Endothelial cell of umbilical vein (primary cell): Measurements from ENCODE around the gene KCNN3. TPM values are rescaled to one million over a fixed set of nuclear protein-coding genes. Genes with fewer than 3 reads are reported as not detected.

Experiments
- BruUV-seq: library from RNA; stranded (reverse); fragments of 400-500 nt; replicated peaks from 2 replicates; lab custom pipeline; 2021; lab: Mats Ljungman, UMichigan
- CTCF ChIA-PET: fragments of 300-600, 350-600 bp; sonication (Branson Sonifier 250); formaldehyde crosslinking; loops from one replicate; lab custom pipeline; 2021; ENCODE audit warnings: antibody characterized with exemption, inconsistent platforms; lab: Charles Lee
- POLR2A ChIA-PET: fragments of 300-600, 350-600 bp; sonication (Branson Sonifier 250); formaldehyde crosslinking; loops from one replicate; lab custom pipeline; 2021; ENCODE audit warnings: antibody characterized with exemption, inconsistent platforms; lab: Charles Lee
- DNase-seq: peaks from one replicate; pipeline ENCODE4 v3.0.0-alpha.2; 2011; ENCODE audit warnings: low read depth, low spot score
- FAIRE-seq: peaks from 2 replicates; lab custom pipeline; 2011; peaks lifted over from hg19 to GRCh38; lab: Jason Lieb, UNC
- H2AFZ ChIP-seq: 2 replicates; pipeline ENCODE4 v1.6.0; 2012; ENCODE audit warnings: low read depth, low read length, control low read depth, inconsistent platforms
- H3K27ac ChIP-seq: 2 replicates; pipeline ENCODE4 v1.5.1; 2011; ENCODE audit warnings: low read depth, mild to moderate bottlenecking, control low read depth, low read length, moderate library complexity; ENCODE audit not compliant: insufficient read depth
- H3K27me3 ChIP-seq, 2 experiments: 2 replicates each; pipeline versions ENCODE4 v1.6.0 to v1.6.1; 2011; ENCODE audit warnings: low read length in 2 of 2, mixed read lengths in 1 of 2; ENCODE audit not compliant: control insufficient read depth in 2 of 2, insufficient read depth in 2 of 2
- H3K36me3 ChIP-seq, 2 experiments: 2 replicates in 1 of 2; 3 replicates in 1 of 2; pipeline ENCODE4 v1.5.1; 2011; ENCODE audit warnings: low read length in 2 of 2, mild to moderate bottlenecking in 1 of 2, moderate library complexity in 1 of 2; ENCODE audit not compliant: control insufficient read depth in 2 of 2, insufficient read depth in 2 of 2; ENCODE audit errors: extremely low read depth in 1 of 2
- H3K4me1 ChIP-seq: 3 replicates; pipeline ENCODE4 v1.5.1; 2011; ENCODE audit warnings: mild to moderate bottlenecking, low read length; ENCODE audit not compliant: control insufficient read depth, insufficient read depth; ENCODE audit errors: extremely low read depth
- H3K4me2 ChIP-seq: 2 replicates; pipeline ENCODE4 v1.6.1; 2011; ENCODE audit warnings: low read length, control low read depth, mixed read lengths; ENCODE audit not compliant: insufficient read depth
- H3K4me3 ChIP-seq, 3 experiments: fragments of 200-600 bp in 1 of 3; sonication (generic), shearing (Covaris generic) in 1 of 3; replicated peaks in 1 of 3; 2 replicates each; pipeline ENCODE4 v1.5.1; 2011 to 2016; ENCODE audit warnings: control low read depth in 3 of 3, low read length in 3 of 3, mild to moderate bottlenecking in 2 of 3, inconsistent platforms in 1 of 3, low read depth in 1 of 3, moderate library complexity in 1 of 3; ENCODE audit not compliant: insufficient read depth in 1 of 3
- H3K79me2 ChIP-seq: 2 replicates; pipeline ENCODE4 v1.6.0; 2012; ENCODE audit warnings: low read length, inconsistent platforms; ENCODE audit not compliant: control insufficient read depth, insufficient read depth
- H3K9ac ChIP-seq: replicated peaks from 2 replicates; pipeline ENCODE3; 2011; ENCODE audit warnings: low read length, control low read depth; ENCODE audit not compliant: insufficient read depth; ENCODE audit errors: extremely low read depth
- H3K9me1 ChIP-seq: replicated peaks from 3 replicates; pipeline ENCODE4 v1.6.0; 2011; ENCODE audit warnings: mild to moderate bottlenecking, low read length; ENCODE audit not compliant: control insufficient read depth, insufficient read depth; ENCODE audit errors: extremely low read depth
- H3K9me3 ChIP-seq: replicated peaks from 2 replicates; pipeline ENCODE4 v1.5.1; 2012; ENCODE audit warnings: low read length, inconsistent platforms; ENCODE audit not compliant: control insufficient read depth, insufficient read depth
- H4K20me1 ChIP-seq: replicated peaks from 2 replicates; pipeline ENCODE3; 2011; ENCODE audit warnings: mild to moderate bottlenecking, low read length; ENCODE audit not compliant: control insufficient read depth, insufficient read depth; ENCODE audit errors: extremely low read depth
- EZH2 ChIP-seq: IDR thresholded peaks from 2 replicates; pipeline ENCODE4 v1.6.1; 2012; ENCODE audit warnings: borderline replicate concordance, low read depth, mild to moderate bottlenecking, moderate library complexity, low read length, inconsistent platforms; ENCODE audit not compliant: severe bottlenecking
- FOS ChIP-seq: IDR thresholded peaks from 2 replicates; pipeline ENCODE4 v1.6.1; 2011; ENCODE audit warnings: mild to moderate bottlenecking, low read length, moderate library complexity, borderline replicate concordance; ENCODE audit not compliant: insufficient read depth
- GATA2 ChIP-seq: IDR thresholded peaks from 2 replicates; pipeline ENCODE4 v1.7.0; 2011; ENCODE audit warnings: low read depth, mild to moderate bottlenecking, moderate library complexity, mixed read lengths, low read length; ENCODE audit not compliant: insufficient read length, insufficient read depth
- JUN ChIP-seq: IDR thresholded peaks from 2 replicates; pipeline ENCODE4 v1.6.1; 2011; ENCODE audit warnings: borderline replicate concordance, low read depth; ENCODE audit not compliant: insufficient read length, insufficient read depth
- MYC ChIP-seq: IDR thresholded peaks from one replicate; pipeline ENCODE4 v1.6.1; 2011; ENCODE audit warnings: mild to moderate bottlenecking, low read depth, low read length
- POLR2A ChIP-seq: IDR thresholded peaks from 2 replicates; pipeline ENCODE4 v1.6.1; 2012; ENCODE audit warnings: low read depth, mild to moderate bottlenecking, control low read depth, low read length
- POLR2AphosphoS5 ChIP-seq: IDR thresholded peaks from 2 replicates; pipeline ENCODE4 v1.6.1; 2012; ENCODE audit warnings: low read depth, mild to moderate bottlenecking, control low read depth, low read length, moderate library complexity; ENCODE audit not compliant: insufficient read depth
- dilution Hi-C: fragments of 300-500 bp; cut with MboI; formaldehyde crosslinking; loops from one replicate; pipeline ENCODE4 v1.15.0; 2019; ENCODE audit warnings: low sequenced_read_pairs; ENCODE audit not compliant: extremely low pct_ligation_motif_present
- intact Hi-C: fragments of 100-400 bp; cut with micrococcal nuclease; formaldehyde crosslinking; loops from one replicate; pipeline ENCODE4 v1.10.0; 2022
- polyA plus RNA-seq, 4 experiments: library from polyadenylated mRNA; depleted of rRNA in 3 of 4; stranded (reverse) in 3 of 4; unstranded in 1 of 4; fragments of >200 nt; gene quantifications; 2 replicates each; pipeline versions ENCODE4 v1.2.1 to v1.2.3, GENCODE V29; 2011 to 2012; ENCODE audit warnings: missing spikeins in 1 of 4
- total RNA-seq: library from RNA; stranded (reverse); gene quantifications from 2 replicates; pipeline ENCODE4 v1.2.3, GENCODE V29; 2021
- TF ChIP-seq, protein P1 (sequence below), 2 donors: IDR thresholded peaks; 1 replicate in 1 of 2; 2 replicates in 1 of 2; pipeline ENCODE4 v1.5.1; 2011; ENCODE audit warnings: low read length in 2 of 2, mild to moderate bottlenecking in 2 of 2, moderate library complexity in 2 of 2, control low read depth in 1 of 2, inconsistent platforms in 1 of 2, low read depth in 1 of 2; ENCODE audit not compliant: insufficient read depth in 1 of 2; ENCODE audit errors: extremely low read depth in 1 of 2
- TF ChIP-seq, protein P2 (sequence below): IDR thresholded peaks from 2 replicates; pipeline ENCODE4 v1.6.1; 2011; ENCODE audit not compliant: insufficient read depth, insufficient read length

Gene KCNN3
- total and polyA plus RNA-seq, 2 donors (not counting 3 experiments of a cell fraction or from before 2014, with no cell fraction given), result 0.91 to 1.1 TPM

DNA sequence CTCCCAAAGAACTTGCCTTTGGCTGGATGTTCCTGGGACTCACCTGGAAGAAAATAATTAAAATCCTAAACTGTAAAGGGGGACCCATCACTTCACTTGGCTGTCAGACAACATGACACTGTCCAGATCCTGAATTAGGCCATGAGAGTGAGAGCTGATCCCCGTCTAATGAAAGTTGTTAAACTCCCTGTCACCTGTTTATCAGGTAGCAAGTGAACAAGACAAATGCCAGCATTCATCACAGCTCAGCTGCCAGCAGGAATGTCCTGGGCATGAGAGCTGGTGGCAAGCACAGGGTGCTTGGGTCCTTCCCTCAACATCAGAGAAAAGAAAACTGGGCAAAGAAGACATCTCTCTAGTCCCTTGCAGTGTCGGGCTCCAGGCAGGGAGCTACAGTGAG, 42.7 kb upstream of the KCNN3 start:
- no peaks in the 10 kb centered on the region for H3K79me2 ChIP-seq
- ChIA-PET POLR2A (interaction anchor here (0.7 kb wide), 1 partner anchor 27 kb away, joined by 5 read pairs; no protein-coding TSS in a partner anchor), CTCF (interaction anchor here (1.3 to 1.5 kb wide), 2 partner anchors 21 to 33 kb away, joined by 3 to 4 read pairs; no protein-coding TSS in a partner anchor)
- intact Hi-C loops (no loop called here), dilution Hi-C loops (no loop called here)
- no peak overlapping the region for H3K9ac ChIP-seq
- H3K4me3 ChIP-seq, result no peak overlapping the region
- H4K20me1 ChIP-seq, result no peaks in the 10 kb centered on the region
- no peak for FAIRE-seq
- H2AFZ ChIP-seq, result no peak overlapping the region
- H3K4me2 ChIP-seq, result no peak overlapping the region
- H3K9me3 ChIP-seq, result no peaks in the 10 kb centered on the region
- no peaks in the 10 kb centered on the region for H3K4me1 ChIP-seq
- H3K27me3 ChIP-seq, result peaks cover 0 to 5% of the 10 kb centered on the region in 2 experiments
- H3K36me3 ChIP-seq, result no peaks in the 10 kb centered on the region
- no peak overlapping the region for H3K27ac ChIP-seq
- no peak for DNase-seq
- no peaks in the 10 kb centered on the region for H3K9me1 ChIP-seq
- no TSS peak for BruUV-seq
- TF ChIP-seq FOS, result no peak
- no peak for TF ChIP-seq POLR2AphosphoS5
- TF ChIP-seq GATA2, result no peak
- no peak for TF ChIP-seq JUN
- TF ChIP-seq, protein P1, sequence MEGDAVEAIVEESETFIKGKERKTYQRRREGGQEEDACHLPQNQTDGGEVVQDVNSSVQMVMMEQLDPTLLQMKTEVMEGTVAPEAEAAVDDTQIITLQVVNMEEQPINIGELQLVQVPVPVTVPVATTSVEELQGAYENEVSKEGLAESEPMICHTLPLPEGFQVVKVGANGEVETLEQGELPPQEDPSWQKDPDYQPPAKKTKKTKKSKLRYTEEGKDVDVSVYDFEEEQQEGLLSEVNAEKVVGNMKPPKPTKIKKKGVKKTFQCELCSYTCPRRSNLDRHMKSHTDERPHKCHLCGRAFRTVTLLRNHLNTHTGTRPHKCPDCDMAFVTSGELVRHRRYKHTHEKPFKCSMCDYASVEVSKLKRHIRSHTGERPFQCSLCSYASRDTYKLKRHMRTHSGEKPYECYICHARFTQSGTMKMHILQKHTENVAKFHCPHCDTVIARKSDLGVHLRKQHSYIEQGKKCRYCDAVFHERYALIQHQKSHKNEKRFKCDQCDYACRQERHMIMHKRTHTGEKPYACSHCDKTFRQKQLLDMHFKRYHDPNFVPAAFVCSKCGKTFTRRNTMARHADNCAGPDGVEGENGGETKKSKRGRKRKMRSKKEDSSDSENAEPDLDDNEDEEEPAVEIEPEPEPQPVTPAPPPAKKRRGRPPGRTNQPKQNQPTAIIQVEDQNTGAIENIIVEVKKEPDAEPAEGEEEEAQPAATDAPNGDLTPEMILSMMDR (IDR thresholded peaks at IDR 0.05; ENCODE audit: extremely low read depth in 1 of 2, insufficient read depth in 1 of 2, low read depth in 1 of 2, low read length in 2 of 2), result no peak
- no peak for TF ChIP-seq MYC
- no peak for TF ChIP-seq POLR2A
- TF ChIP-seq, protein P2, sequence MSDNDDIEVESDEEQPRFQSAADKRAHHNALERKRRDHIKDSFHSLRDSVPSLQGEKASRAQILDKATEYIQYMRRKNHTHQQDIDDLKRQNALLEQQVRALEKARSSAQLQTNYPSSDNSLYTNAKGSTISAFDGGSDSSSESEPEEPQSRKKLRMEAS, result no peak
- TF ChIP-seq EZH2, result no peak
